Stomach smooth muscle (tissue), 2 donors: Measurements from ENCODE around the gene RARG.

Experiments used
- H3K27ac ChIP-seq: one replicate; pipeline ENCODE4 v1.7.0; 2013; ENCODE audit warnings: mild to moderate bottlenecking, low read length, inconsistent platforms
- H3K27me3 ChIP-seq, 2 donors: one replicate each; pipeline ENCODE4 v1.7.0; 2013; ENCODE audit warnings: low read length in 2 of 2; ENCODE audit not compliant: insufficient read depth in 2 of 2, control insufficient read depth in 1 of 2
- H3K36me3 ChIP-seq, 2 donors: one replicate each; pipeline ENCODE4 v1.7.0; 2013; ENCODE audit warnings: low read length in 2 of 2; ENCODE audit not compliant: control insufficient read depth in 2 of 2, insufficient read depth in 2 of 2
- H3K4me1 ChIP-seq: one replicate; pipeline ENCODE4 v1.7.0; 2013; ENCODE audit warnings: low read length; ENCODE audit not compliant: control insufficient read depth, insufficient read depth
- H3K4me3 ChIP-seq, 2 donors: one replicate each; pipeline ENCODE4 v1.7.0; 2013; ENCODE audit warnings: low read length in 2 of 2
- H3K9ac ChIP-seq, 2 donors: one replicate each; pipeline ENCODE4 v1.7.0; 2013; ENCODE audit warnings: low read length in 2 of 2, mild to moderate bottlenecking in 1 of 2
- H3K9me3 ChIP-seq, 2 donors: one replicate each; pipeline ENCODE4 v1.7.0; 2013; ENCODE audit warnings: low read length in 2 of 2; ENCODE audit not compliant: control insufficient read depth in 2 of 2
- donor health status: healthy.
- donor health status: Pancreatic carcinoma.

The RARG gene

GRCh38 chr12:53241623-53242412 is 9.8 kb upstream of the RARG start:
- peaks cover 0 to 8% of the 10 kb centered on the region in 2 donors for H3K27me3 ChIP-seq
- no peak overlapping the region for H3K4me3 ChIP-seq
- H3K27ac ChIP-seq = no peak overlapping the region
- no peaks in the 10 kb centered on the region for H3K4me1 ChIP-seq
- H3K9me3 ChIP-seq = no peaks in the 10 kb centered on the region
- H3K9ac ChIP-seq = no peak overlapping the region
- no peaks in the 10 kb centered on the region for H3K36me3 ChIP-seq

DNA sequence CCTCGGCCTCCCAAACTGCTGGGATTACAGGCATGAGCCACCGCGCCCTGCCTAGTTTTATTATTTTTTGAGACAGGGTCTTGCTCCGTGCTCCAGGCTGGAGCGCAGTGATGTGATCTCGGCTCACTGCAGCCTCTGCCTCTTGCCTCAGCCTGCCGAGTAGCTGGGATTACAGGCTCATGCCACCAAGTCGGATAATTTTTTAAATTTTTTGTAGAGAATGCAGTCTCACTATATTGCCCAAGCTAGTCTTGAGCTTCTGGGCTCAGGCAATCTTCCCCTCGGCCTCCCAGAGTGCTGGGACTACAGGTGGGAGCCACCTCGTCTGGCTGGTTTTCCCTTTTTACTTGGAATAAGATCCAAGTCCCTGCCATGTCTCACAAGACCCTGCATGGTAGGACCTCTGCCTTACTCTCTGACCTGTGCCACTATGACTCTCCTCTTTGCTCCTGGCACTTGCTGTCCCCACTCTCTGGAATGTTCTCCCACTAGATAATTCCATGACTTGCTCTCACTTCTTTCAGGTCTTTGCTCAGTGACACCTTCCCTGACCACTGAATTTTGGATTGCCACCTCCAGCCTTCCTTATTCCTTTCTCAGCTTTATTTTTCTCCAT is 7.7 kb upstream of the RARG start:
- Histone ChIP-seq H3K27ac (no peak overlapping the region), H3K36me3 (no peaks in the 10 kb centered on the region), H3K4me1 (peaks cover 7% of the 10 kb centered on the region), H3K9me3 (no peaks in the 10 kb centered on the region), H3K4me3 (no peak overlapping the region), H3K9ac (no peak overlapping the region), H3K27me3 (peaks cover 0 to 8% of the 10 kb centered on the region in 2 donors)

GRCh38 chr12:53236443-53237111 is 4.6 kb upstream of the RARG start:
- Histone ChIP-seq H3K9ac (no peak overlapping the region), H3K4me1 (peaks cover 31% of the 10 kb centered on the region), H3K27me3 (peaks cover 0 to 2% of the 10 kb centered on the region in 2 donors), H3K36me3 (no peaks in the 10 kb centered on the region), H3K27ac (no peak overlapping the region), H3K9me3 (no peaks in the 10 kb centered on the region), H3K4me3 (no peak overlapping the region)

GRCh38 chr12:53235742-53236442 is 3.9 kb upstream of the RARG start:
- no peaks in the 10 kb centered on the region for H3K36me3 ChIP-seq
- no peak overlapping the region for H3K9ac ChIP-seq
- peaks cover 37% of the 10 kb centered on the region for H3K4me1 ChIP-seq
- H3K9me3 ChIP-seq = no peaks in the 10 kb centered on the region
- H3K4me3 ChIP-seq = no peak overlapping the region
- H3K27ac ChIP-seq = peak overlapping the region; percentile 31
- H3K27me3 ChIP-seq = peaks cover 0 to 1% of the 10 kb centered on the region in 2 donors

GRCh38 chr12:53235164-53235563 is 3.2 kb upstream of the RARG start:
- no peaks in the 10 kb centered on the region for H3K36me3 ChIP-seq
- H3K4me3 ChIP-seq = no peak overlapping the region
- no peaks in the 10 kb centered on the region for H3K9me3 ChIP-seq
- peaks cover 43% of the 10 kb centered on the region for H3K4me1 ChIP-seq
- H3K9ac ChIP-seq = no peak overlapping the region
- no peaks in the 10 kb centered on the region for H3K27me3 ChIP-seq
- H3K27ac ChIP-seq = peak overlapping the region; percentile 31

DNA sequence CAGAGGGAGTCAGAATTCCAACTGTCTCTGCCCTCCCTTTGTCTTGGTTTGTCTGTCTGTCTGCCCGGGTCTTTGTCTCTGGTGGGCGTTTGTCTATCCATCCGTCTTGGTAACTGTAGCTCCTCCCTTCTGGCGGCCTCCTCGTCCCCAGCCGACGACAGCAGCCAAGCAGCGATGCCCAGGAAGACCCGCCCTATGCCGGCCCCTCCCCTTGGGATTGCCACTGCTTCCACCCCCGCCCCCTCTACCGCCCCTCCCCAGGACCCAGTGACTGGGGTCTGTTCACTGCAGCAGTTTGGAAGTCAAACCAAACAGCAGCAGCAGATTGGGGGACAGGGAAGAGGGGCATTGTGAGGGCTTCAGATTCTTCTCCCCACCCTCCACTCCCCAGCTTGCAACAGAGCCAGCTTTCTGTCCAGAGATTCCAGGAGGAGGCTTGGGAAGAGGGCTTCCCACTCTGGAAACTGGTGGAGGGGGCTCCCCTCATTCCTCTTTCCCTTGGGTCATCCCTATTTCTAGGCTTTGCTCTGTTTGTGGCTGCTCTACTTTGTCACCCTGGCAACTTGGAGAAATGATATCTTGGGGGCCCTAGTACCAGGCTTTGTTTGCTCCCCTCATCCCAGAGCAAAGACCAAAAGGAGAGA is 2.4 kb upstream of the RARG start:
- Histone ChIP-seq H3K9me3 (no peaks in the 10 kb centered on the region), H3K27me3 (no peaks in the 10 kb centered on the region), H3K4me3 (peak overlapping the region in 1 of 2 donors; percentile 35), H3K9ac (no peak overlapping the region), H3K4me1 (peaks cover 49% of the 10 kb centered on the region), H3K27ac (peak overlapping the region; percentile 87), H3K36me3 (no peaks in the 10 kb centered on the region)

DNA sequence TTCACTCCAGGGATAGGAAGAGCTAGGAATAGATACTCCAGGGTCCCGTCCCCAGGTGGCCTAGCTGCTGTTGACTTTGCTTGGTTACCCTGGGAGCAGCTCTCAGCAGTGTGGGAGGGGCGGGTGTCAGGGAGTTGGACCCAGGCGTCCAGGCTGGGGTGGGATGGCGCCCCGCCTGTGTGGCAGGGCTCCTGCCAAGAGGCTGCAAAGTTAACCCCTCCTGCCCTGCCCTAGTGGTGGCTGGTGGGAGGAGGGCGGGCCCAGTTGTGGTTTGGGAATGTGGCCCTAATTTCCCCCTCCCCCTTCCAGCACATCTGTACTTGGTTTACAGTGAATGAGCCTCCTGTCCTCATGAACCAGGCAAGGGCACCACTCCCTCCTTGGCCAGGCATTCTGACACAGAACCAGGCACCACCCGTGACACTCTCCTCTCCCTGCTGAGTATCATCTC is 1.7 kb upstream of the RARG start:
- Histone ChIP-seq H3K9me3 (no peaks in the 10 kb centered on the region), H3K36me3 (no peaks in the 10 kb centered on the region), H3K4me1 (peaks cover 49% of the 10 kb centered on the region), H3K4me3 (peak overlapping the region in 1 of 2 donors; percentile 78), H3K27me3 (no peaks in the 10 kb centered on the region), H3K27ac (peak overlapping the region; percentile 87), H3K9ac (no peak overlapping the region)

- no peaks in the 10 kb centered on the region for H3K36me3 ChIP-seq
- no peaks in the 10 kb centered on the region for H3K9me3 ChIP-seq
- H3K27me3 ChIP-seq = no peaks in the 10 kb centered on the region
- peak overlapping the region; percentile 31 to 69 for H3K9ac ChIP-seq
- peak overlapping the region; percentile 55 to 78 for H3K4me3 ChIP-seq
- H3K27ac ChIP-seq = peak overlapping the region; percentile 87
- peaks cover 49% of the 10 kb centered on the region for H3K4me1 ChIP-seq
Observed at GRCh38 chr12:53232646-53233461, 845 bp upstream of the RARG start.

DNA sequence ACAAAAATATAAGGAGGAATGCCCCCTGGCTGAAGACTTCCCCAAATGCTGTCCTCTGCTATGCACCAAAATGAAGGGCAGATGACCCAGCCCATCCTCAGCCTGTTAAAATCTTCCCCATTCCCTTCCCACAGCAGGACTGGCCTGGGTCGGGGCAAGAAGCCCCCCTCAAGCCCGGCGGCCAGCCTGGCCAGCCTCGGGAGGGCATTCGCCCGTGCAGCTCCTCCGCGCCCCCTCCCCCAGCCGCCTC is 413 bp downstream of the RARG start:
- Histone ChIP-seq H3K27ac (peak overlapping the region; percentile 80), H3K9ac (peak overlapping the region; percentile 41 to 76), H3K9me3 (no peaks in the 10 kb centered on the region), H3K36me3 (peaks cover 0 to 4% of the 10 kb centered on the region in 2 donors), H3K4me1 (peaks cover 49% of the 10 kb centered on the region), H3K27me3 (no peaks in the 10 kb centered on the region), H3K4me3 (peak overlapping the region; percentile 61 to 81)
